ENCODE measurements around the gene TESK2. TPM values are rescaled to one million over a fixed set of nuclear protein-coding genes. Genes with fewer than 3 reads are reported as not detected.
"Not testable (repeated sequence)": the region's sequence is repeated elsewhere in the genome, so short reads cannot be mapped to it uniquely, and the experiment has no call there.

TESK2 gene
- total RNA-seq, 3 donors from 2014 or later = 2.0 to 2.5 (median 2.3) TPM

DNA sequence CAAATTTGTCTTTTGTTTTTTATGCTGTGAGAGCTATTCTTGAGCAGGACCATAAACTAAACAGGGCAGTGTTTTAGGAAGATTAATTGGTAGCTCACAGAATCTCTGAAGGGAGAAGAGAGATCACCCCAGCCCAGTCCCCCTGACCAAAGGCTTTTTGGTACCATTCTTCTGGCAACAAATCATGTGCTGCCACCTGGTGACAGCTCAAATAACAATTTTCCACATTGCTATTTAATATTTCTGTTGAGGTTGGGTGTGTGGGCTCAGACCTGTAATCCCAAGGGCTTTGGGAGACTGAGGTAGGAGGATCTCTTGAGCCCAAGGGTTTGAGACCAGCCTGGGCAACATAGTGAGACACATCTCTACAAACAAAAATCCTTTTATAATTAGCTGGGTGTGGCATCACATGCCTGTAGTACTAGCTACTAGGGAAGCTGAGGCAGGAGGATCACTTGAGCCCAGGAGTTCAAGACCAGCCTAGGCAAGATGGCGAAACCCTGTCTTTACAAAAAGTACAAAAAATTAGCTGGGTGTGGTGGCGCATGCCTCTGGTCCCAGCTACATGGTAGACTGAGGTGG is 2.2 kb upstream of the TESK2 start:
- no peak overlapping the region for H3K4me3 Mint-ChIP-seq
- ATAC-seq = no peak
- peak; percentile 36 for DNase-seq
- H3K36me3 Mint-ChIP-seq (ENCODE audit: insufficient read depth) = peaks cover 4% of the 10 kb centered on the region
- peaks cover 7% of the 10 kb centered on the region for H3K4me1 Mint-ChIP-seq (ENCODE audit: low read depth)
- no peaks in the 10 kb centered on the region for H3K27me3 Mint-ChIP-seq (ENCODE audit: low read depth)
- no peaks in the 10 kb centered on the region for H3K9me3 Mint-ChIP-seq

GRCh38 chr1:45492691-45493090 is 1.7 kb upstream of the TESK2 start:
- Mint-ChIP-seq H3K4me3 (no peak overlapping the region), H3K36me3 (ENCODE audit: insufficient read depth) (peaks cover 5% of the 10 kb centered on the region), H3K27me3 (ENCODE audit: low read depth) (no peaks in the 10 kb centered on the region), H3K4me1 (ENCODE audit: low read depth) (peaks cover 9% of the 10 kb centered on the region), H3K9me3 (no peaks in the 10 kb centered on the region)
- no peak for ATAC-seq
- no peak for DNase-seq

DNA sequence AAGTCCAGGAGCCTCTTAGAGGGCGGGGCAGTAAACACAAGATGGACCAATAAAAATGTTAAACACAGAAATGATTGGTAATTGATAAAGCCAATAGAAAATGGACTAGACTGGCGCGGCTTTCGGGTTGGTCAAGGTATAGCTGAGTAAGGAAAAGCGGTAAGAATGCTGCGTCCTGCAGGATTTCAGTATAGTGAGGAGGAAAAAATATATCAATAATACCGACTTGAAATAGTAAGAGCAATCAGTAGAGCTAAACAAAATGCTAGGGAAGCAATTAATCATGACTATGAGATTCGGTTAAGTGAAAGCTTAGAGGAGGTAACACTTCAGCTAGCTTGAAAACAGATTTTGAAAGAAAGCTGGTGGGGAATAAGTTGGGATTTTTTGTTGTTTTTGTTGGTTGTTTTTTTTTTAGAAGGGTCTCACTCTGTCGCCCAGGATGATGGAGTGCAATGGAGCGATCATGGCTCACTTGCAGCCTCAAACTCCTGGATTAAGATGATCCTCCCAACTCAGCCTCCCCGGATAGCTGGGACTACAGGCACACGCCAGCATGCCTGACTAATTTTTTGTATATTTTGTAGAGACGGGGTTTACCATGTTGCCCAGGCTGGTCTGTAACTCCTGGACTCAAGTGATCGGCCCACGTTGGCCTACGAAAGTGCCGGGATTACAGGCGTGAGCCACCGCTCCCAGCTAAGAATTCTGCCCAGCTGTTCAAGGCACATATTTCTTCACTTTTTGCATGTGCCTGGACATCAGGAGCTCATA is 711 bp upstream of the TESK2 start:
- H3K4me1 Mint-ChIP-seq (ENCODE audit: low read depth) = peaks cover 11% of the 10 kb centered on the region
- H3K27me3 Mint-ChIP-seq (ENCODE audit: low read depth) = no peaks in the 10 kb centered on the region
- H3K9me3 Mint-ChIP-seq = no peaks in the 10 kb centered on the region
- H3K4me3 Mint-ChIP-seq = no peak overlapping the region
- ATAC-seq = no peak
- H3K36me3 Mint-ChIP-seq (ENCODE audit: insufficient read depth) = peaks cover 5% of the 10 kb centered on the region
- DNase-seq = no peak

- no peaks in the 10 kb centered on the region for H3K9me3 Mint-ChIP-seq
- no peaks in the 10 kb centered on the region for H3K27me3 Mint-ChIP-seq (ENCODE audit: low read depth)
- H3K36me3 Mint-ChIP-seq (ENCODE audit: insufficient read depth) = peaks cover 5% of the 10 kb centered on the region
- DNase-seq = no peak
- peaks cover 11% of the 10 kb centered on the region for H3K4me1 Mint-ChIP-seq (ENCODE audit: low read depth)
- H3K4me3 Mint-ChIP-seq = no peak overlapping the region
- ATAC-seq = no peak
These were observed 790 bp downstream of the TESK2 start for GRCh38 chr1:45490121-45490625.

DNA sequence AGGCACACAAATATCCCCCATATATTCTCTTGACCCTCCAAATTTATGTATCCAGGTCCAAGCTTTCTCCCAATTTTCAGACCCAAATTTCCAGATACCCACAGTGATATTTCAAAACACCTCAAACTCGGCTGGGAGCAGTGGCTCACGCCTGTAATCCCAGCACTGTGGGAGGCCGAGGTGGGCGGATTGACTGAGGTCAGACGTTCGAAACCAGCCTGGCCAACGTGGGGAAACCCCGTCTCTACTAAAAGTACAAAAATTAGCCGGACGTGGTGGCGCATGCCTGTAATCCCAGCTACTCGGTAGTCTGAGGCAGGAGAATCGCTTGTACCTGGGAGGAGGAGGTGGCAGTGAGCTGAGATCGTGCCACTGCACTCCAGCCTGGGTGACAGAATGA is 1.6 kb downstream of the TESK2 start:
- ATAC-seq; H3K36me3 Mint-ChIP-seq (ENCODE audit: insufficient read depth); H3K9me3 Mint-ChIP-seq; H3K27me3 Mint-ChIP-seq (ENCODE audit: low read depth); H3K4me3 Mint-ChIP-seq: not testable (repeated sequence)
- H3K4me1 Mint-ChIP-seq (ENCODE audit: low read depth) = peaks cover 11% of the 10 kb centered on the region
- DNase-seq = peak; percentile 16

DNA sequence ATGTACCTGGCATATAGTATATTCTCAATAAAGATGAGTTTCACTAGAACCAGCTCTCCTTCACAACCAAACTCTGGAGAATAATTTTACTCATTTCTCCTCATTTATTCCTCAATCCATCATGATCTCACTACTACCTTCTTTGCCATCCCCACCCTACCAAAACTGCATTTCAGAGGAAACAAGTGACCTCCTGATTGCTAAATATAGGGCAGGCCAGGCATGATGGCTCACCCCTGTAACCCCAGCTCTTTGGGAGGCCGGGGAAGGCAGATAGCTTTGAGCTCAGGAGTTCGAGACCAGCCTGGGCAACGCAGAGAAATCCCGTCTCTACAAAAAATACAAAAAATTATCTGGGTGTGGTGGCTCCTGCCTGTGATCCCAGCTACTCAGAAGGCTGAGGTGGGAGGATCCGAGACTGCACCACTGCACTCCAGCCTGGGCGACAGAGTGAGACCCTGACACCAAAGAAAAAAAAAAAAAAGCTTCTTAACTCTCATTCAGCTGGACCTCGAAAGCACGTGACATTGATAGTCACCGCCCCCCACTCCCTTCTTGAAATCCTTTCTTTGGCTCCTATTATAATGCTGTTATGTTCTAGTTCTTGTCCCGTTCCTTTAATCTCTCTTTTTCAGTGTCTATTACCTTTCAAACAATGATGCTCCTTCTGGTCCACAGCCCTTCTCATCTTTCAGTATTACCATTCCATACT is 2.1 kb downstream of the TESK2 start:
- ATAC-seq = no peak
- no peak for DNase-seq
- Mint-ChIP-seq H3K4me3 (no peak overlapping the region), H3K36me3 (ENCODE audit: insufficient read depth) (peaks cover 5% of the 10 kb centered on the region), H3K27me3 (ENCODE audit: low read depth) (no peaks in the 10 kb centered on the region), H3K4me1 (ENCODE audit: low read depth) (peaks cover 11% of the 10 kb centered on the region), H3K9me3 (no peaks in the 10 kb centered on the region)

- Mint-ChIP-seq H3K4me3 (no peak overlapping the region), H3K4me1 (ENCODE audit: low read depth) (peaks cover 9% of the 10 kb centered on the region), H3K27me3 (ENCODE audit: low read depth) (no peaks in the 10 kb centered on the region), H3K36me3 (ENCODE audit: insufficient read depth) (peaks cover 5% of the 10 kb centered on the region), H3K9me3 (no peaks in the 10 kb centered on the region)
- ATAC-seq = no peak
- DNase-seq = no peak
These were observed 5.0 kb downstream of the TESK2 start for GRCh38 chr1:45485949-45486348.

GRCh38 chr1:45479039-45479748 is 11.8 kb downstream of the TESK2 start:
- no peaks in the 10 kb centered on the region for H3K9me3 Mint-ChIP-seq
- peaks cover 2% of the 10 kb centered on the region for H3K36me3 Mint-ChIP-seq (ENCODE audit: insufficient read depth)
- H3K27me3 Mint-ChIP-seq (ENCODE audit: low read depth) = no peaks in the 10 kb centered on the region
- DNase-seq (no peak), ATAC-seq (no peak)
- peaks cover 6% of the 10 kb centered on the region for H3K4me1 Mint-ChIP-seq (ENCODE audit: low read depth)
- no peak overlapping the region for H3K4me3 Mint-ChIP-seq

DNA sequence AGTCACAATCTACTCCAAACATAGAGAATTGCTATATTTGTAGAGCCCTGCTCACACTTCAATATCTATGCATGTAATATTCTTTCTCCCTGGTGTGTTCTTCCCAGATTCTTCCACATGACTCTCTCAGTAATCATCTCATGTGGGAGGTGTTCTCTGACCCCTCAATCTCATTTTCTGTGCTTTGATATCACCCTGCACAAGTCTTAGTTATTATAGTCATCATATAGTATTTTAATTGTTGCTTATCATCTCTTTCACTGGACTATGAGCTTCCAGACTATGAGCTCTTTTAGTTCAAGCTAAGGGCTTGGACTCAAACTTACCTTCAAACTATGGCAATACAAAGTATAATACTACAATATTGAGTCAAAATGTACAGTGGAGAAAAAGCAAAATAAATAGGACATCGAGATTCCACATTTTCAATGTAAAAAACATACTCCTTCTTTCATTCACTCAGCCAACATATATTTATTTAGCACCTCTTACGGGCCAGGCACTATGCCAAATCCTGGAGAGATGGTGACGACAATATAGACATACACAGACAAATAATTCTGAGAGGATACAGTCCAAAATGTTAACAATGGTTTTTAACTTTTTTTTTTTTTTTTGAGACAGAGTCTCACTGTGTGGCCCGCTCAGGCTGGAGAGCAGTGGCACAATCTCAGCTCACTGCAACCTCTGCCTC is 12.7 kb downstream of the TESK2 start:
- peaks cover 2% of the 10 kb centered on the region for H3K36me3 Mint-ChIP-seq (ENCODE audit: insufficient read depth)
- no peak for ATAC-seq
- H3K9me3 Mint-ChIP-seq = no peaks in the 10 kb centered on the region
- no peak for DNase-seq
- H3K4me1 Mint-ChIP-seq (ENCODE audit: low read depth) = peaks cover 6% of the 10 kb centered on the region
- no peaks in the 10 kb centered on the region for H3K27me3 Mint-ChIP-seq (ENCODE audit: low read depth)
- H3K4me3 Mint-ChIP-seq = no peak overlapping the region

DNA sequence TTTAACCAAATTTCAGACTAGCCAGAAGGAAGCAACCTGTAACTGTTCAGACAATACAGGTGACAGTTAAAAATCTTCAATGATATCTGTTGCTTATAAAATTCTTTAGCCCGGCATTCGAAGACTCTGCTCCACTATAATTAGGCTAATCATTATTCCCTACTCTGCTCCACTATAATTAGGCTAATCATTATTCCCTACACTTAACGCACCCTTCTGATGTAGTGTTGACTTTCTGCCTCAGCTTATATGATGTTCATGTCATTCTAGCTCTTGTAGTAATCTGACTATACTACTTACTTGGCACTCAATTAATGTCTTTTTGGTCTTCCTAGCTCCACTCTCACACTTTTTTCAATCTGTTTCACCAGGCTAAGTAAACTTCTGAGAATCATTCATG is 13.3 kb downstream of the TESK2 start:
- DNase-seq = no peak
- ATAC-seq = no peak
- Mint-ChIP-seq H3K36me3 (ENCODE audit: insufficient read depth) (peaks cover 2% of the 10 kb centered on the region), H3K4me1 (ENCODE audit: low read depth) (peaks cover 6% of the 10 kb centered on the region), H3K9me3 (no peaks in the 10 kb centered on the region), H3K4me3 (no peak overlapping the region), H3K27me3 (ENCODE audit: low read depth) (no peaks in the 10 kb centered on the region)

DNA sequence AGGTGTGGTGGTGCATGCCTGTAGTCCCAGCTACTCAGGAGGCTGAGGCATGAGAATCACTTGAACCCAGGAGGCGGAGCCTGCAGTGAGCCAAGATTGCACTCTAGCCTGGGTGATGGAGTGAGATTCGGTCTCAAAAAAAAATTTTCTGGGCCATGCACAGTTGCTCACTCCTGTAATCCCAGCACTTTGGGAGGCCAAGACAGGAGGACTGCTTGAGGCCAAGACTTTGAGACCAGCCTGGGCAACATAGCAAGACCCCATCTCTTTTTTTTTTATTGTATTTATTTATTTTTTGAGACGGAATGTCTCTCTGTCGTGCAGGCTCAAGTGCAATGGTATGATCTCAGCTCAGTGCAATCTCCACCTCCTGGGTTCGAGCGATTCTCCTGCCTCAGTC is 16.8 kb downstream of the TESK2 start:
- DNase-seq; H3K4me1 Mint-ChIP-seq (ENCODE audit: low read depth); H3K27me3 Mint-ChIP-seq (ENCODE audit: low read depth); H3K9me3 Mint-ChIP-seq; ATAC-seq; H3K4me3 Mint-ChIP-seq; H3K36me3 Mint-ChIP-seq (ENCODE audit: insufficient read depth): not testable (repeated sequence)

GRCh38 chr1:45473302-45473701 is 17.7 kb downstream of the TESK2 start:
- Mint-ChIP-seq H3K27me3 (ENCODE audit: low read depth) (no peaks in the 10 kb centered on the region), H3K4me1 (ENCODE audit: low read depth) (peaks cover 3% of the 10 kb centered on the region), H3K36me3 (ENCODE audit: insufficient read depth) (peaks cover 3% of the 10 kb centered on the region), H3K9me3 (no peaks in the 10 kb centered on the region), H3K4me3 (no peak overlapping the region)
- DNase-seq (no peak), ATAC-seq (no peak)

- DNase-seq = no peak
- no peak for ATAC-seq
- Mint-ChIP-seq H3K27me3 (ENCODE audit: low read depth) (no peaks in the 10 kb centered on the region), H3K9me3 (no peaks in the 10 kb centered on the region), H3K4me3 (no peak overlapping the region), H3K4me1 (ENCODE audit: low read depth) (peaks cover 3% of the 10 kb centered on the region), H3K36me3 (ENCODE audit: insufficient read depth) (peaks cover 3% of the 10 kb centered on the region)
These were observed 20.6 kb downstream of the TESK2 start for GRCh38 chr1:45470306-45470798.

- H3K36me3 Mint-ChIP-seq (ENCODE audit: insufficient read depth); H3K4me3 Mint-ChIP-seq; H3K27me3 Mint-ChIP-seq (ENCODE audit: low read depth); DNase-seq; ATAC-seq; H3K4me1 Mint-ChIP-seq (ENCODE audit: low read depth); H3K9me3 Mint-ChIP-seq: not testable (repeated sequence)
These were observed 23.6 kb downstream of the TESK2 start for GRCh38 chr1:45467353-45467752.

Data from activated T-cell treated with anti-CD3 and anti-CD28 coated beads, Interleukin-2, amount 50 U/mL, for 4 hours (primary cell).